GM06990 (cell line): Measurements from ENCODE around the gene FICD.

Experiments used
- DNase-seq: peaks from one replicate; pipeline ENCODE4 v3.0.0-alpha.2; 2011; ENCODE audit not compliant: insufficient read length; ENCODE audit errors: extremely low read depth
- H3K27me3 ChIP-seq: replicated peaks from 2 replicates; pipeline ENCODE4 v1.6.0; 2011; ENCODE audit warnings: low read length; ENCODE audit not compliant: control insufficient read depth, insufficient read depth
- H3K36me3 ChIP-seq: 2 replicates; pipeline ENCODE4 v1.5.1; 2011; ENCODE audit warnings: low read length; ENCODE audit not compliant: control insufficient read depth, insufficient read depth
- H3K4me3 ChIP-seq: replicated peaks from 2 replicates; pipeline ENCODE4 v1.5.1; 2011; ENCODE audit warnings: low read depth, mild to moderate bottlenecking, control low read depth, low read length
- TF ChIP-seq, protein P1 (sequence below): IDR thresholded peaks from 2 replicates; pipeline ENCODE4 v1.5.1; 2011; ENCODE audit warnings: low read length, control low read depth, mild to moderate bottlenecking, inconsistent platforms; ENCODE audit not compliant: insufficient read depth, poor library complexity, severe bottlenecking

FICD gene

GRCh38 chr12:108519558-108519957, 4.5 kb downstream of the FICD start:
- TF ChIP-seq, protein P1, sequence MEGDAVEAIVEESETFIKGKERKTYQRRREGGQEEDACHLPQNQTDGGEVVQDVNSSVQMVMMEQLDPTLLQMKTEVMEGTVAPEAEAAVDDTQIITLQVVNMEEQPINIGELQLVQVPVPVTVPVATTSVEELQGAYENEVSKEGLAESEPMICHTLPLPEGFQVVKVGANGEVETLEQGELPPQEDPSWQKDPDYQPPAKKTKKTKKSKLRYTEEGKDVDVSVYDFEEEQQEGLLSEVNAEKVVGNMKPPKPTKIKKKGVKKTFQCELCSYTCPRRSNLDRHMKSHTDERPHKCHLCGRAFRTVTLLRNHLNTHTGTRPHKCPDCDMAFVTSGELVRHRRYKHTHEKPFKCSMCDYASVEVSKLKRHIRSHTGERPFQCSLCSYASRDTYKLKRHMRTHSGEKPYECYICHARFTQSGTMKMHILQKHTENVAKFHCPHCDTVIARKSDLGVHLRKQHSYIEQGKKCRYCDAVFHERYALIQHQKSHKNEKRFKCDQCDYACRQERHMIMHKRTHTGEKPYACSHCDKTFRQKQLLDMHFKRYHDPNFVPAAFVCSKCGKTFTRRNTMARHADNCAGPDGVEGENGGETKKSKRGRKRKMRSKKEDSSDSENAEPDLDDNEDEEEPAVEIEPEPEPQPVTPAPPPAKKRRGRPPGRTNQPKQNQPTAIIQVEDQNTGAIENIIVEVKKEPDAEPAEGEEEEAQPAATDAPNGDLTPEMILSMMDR: peak; percentile 27
- H3K4me3 ChIP-seq: no peak overlapping the region
- H3K36me3 ChIP-seq: peaks cover 56% of the 10 kb centered on the region
- H3K27me3 ChIP-seq: no peaks in the 10 kb centered on the region
- no peak for DNase-seq

DNA sequence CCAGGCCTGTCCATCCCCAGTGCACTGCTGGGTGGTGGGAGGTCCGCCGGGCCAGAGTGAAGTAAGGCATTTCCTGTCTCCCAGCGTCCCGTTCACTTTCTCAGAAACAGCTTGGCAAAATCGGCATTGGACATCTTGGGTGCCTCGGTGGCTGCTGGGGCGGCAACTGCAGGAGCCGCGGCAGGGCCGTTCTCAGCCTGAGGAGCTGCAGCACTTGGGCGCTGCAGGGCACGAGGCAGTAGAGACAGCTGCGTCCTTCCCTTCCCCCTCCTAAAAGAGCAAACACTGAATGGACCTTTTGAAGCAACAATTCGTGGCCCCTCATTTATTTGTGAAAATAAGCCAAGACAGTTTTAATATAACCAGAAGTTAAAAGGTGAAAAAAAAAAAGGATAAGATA, 8.3 kb downstream of the FICD start:
- H3K4me3 ChIP-seq: no peak overlapping the region
- H3K36me3 ChIP-seq: peaks cover 74% of the 10 kb centered on the region
- TF ChIP-seq, protein P1: no peak
- no peaks in the 10 kb centered on the region for H3K27me3 ChIP-seq
- no peak for DNase-seq

- no peak for DNase-seq
- H3K27me3 ChIP-seq: no peaks in the 10 kb centered on the region
- peaks cover 71% of the 10 kb centered on the region for H3K36me3 ChIP-seq
- TF ChIP-seq, protein P1: no peak
- no peak overlapping the region for H3K4me3 ChIP-seq
Measured at GRCh38 chr12:108525681-108526080, 10.6 kb downstream of the FICD start.

DNA sequence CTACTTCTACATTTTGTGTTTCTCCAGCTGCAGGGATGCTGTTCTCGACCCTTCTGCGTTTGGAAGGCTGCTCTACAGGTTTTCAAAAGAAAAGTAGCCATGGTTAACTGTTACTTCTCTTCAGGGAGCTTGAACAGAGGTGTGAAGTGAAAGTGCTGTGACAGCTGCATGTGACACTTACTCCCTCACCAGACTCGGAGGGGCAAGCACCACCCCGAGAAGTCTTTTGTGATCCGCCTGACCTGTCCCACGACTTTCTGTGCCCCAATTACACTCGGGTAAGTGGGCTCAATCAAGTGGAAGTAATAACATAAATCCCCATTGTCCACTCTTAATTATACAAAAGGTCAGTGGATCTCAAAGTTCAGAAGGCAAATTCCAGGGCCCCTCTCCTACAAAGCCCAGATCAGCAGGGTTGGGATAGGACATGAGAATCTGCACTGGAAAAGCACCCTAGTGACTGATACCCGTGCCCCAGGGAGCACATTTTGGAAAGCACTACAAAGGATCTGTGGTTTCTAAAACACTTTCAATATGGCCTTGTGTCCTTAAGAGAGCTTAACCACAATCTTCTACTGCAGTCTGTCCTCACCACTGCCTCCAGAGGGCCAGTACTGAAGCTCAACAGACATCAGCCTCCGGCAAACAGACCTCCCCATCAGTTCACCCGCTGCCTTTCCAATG, 11.5 kb downstream of the FICD start:
- no peak for DNase-seq
- no peak overlapping the region for H3K4me3 ChIP-seq
- H3K36me3 ChIP-seq: peaks cover 68% of the 10 kb centered on the region
- TF ChIP-seq, protein P1: peak; percentile 40
- H3K27me3 ChIP-seq: no peaks in the 10 kb centered on the region

DNA sequence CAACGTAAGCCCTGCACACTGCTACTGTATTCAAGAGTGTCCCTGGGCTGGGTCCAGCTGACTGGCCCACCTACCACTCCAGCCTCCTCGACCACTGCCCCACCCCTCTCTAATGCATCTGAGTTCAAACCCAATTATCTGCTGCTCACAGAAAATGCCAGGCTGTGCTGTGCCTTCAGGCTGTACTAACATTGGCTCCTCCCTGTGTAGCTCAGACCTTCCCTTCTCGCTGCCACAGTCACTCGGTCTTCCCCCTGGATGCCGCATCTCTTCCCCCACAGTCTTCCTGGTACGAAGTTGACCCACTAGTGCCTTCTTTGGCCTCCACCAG, 12.1 kb downstream of the FICD start:
- peaks cover 69% of the 10 kb centered on the region for H3K36me3 ChIP-seq
- TF ChIP-seq, protein P1: no peak
- no peaks in the 10 kb centered on the region for H3K27me3 ChIP-seq
- DNase-seq: no peak
- no peak overlapping the region for H3K4me3 ChIP-seq

DNA sequence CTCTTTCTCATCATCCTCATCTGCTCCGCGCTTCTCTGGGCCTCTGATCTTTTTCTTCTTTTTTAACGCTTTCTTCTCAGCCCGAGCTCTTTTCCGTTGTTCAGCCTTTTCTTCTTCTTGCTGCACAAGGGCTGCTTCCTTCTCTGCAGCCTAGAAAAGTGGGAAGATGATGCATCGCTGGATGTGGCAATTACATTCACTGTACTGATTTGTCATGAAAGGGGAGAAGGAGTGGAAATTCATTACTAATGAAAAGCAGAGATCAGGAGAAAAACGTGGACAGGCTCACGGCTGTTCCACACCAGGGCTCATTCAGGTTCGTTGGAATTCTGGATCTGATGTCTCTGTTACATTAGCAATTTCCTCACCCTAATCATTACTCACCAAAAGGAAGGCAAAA, 15.1 kb downstream of the FICD start:
- H3K4me3 ChIP-seq: no peak overlapping the region
- peaks cover 53% of the 10 kb centered on the region for H3K36me3 ChIP-seq
- no peak for DNase-seq
- TF ChIP-seq, protein P1: no peak
- H3K27me3 ChIP-seq: no peaks in the 10 kb centered on the region
